BJ (cell line): ENCODE measurements around the gene ARHGAP31. TPM values are rescaled to one million over a fixed set of nuclear protein-coding genes. Genes with fewer than 3 reads are reported as not detected.

ENCODE experiments used
- CTCF ChIA-PET: fragments of 350-600 bp; formaldehyde crosslinking; extraction: SDS; loops from one replicate; lab custom pipeline; 2021; ENCODE audit warnings: antibody characterized with exemption, inconsistent platforms; lab: Yijun Ruan, JAX
- POLR2A ChIA-PET: fragments of 300-600 bp; sonication (Branson Sonifier 250); formaldehyde crosslinking; extraction: SDS; loops from one replicate; lab custom pipeline; 2021; ENCODE audit warnings: antibody characterized with exemption; lab: Charles Lee
- DNase-seq: peaks from one replicate; pipeline ENCODE4 v3.0.0-alpha.2; 2011; ENCODE audit warnings: low read depth
- H3K27me3 ChIP-seq: 2 replicates; pipeline ENCODE4 v1.6.0; 2011; ENCODE audit warnings: low read length; ENCODE audit not compliant: control insufficient read depth, insufficient read depth
- H3K36me3 ChIP-seq: 2 replicates; pipeline ENCODE4 v1.5.1; 2011; ENCODE audit warnings: low read length; ENCODE audit not compliant: control insufficient read depth, insufficient read depth
- H3K4me3 ChIP-seq: 2 replicates; pipeline ENCODE4 v1.5.1; 2011; ENCODE audit warnings: low read depth, mild to moderate bottlenecking, control low read depth, low read length
- CTCF ChIP-seq: IDR thresholded peaks from 2 replicates; pipeline ENCODE4 v1.5.1; 2011; ENCODE audit warnings: low read depth, mild to moderate bottlenecking, control low read depth, inconsistent platforms, low read length, moderate library complexity; ENCODE audit not compliant: insufficient read depth
- polyA plus RNA-seq: library from polyadenylated mRNA; depleted of rRNA; stranded (reverse); fragments of >200 nt; gene quantifications from 2 replicates; pipeline ENCODE4 v1.2.3, GENCODE V29; 2011

ARHGAP31 gene
- polyA plus RNA-seq, 1 experiment = 19.4 TPM

- H3K36me3 ChIP-seq = no peaks in the 10 kb centered on the region; the same call in 1 of the 2 replicates
- no peak overlapping the region for H3K4me3 ChIP-seq
- no peak for TF ChIP-seq CTCF
- POLR2A ChIA-PET = no interaction called here
- H3K27me3 ChIP-seq = no peaks in the 10 kb centered on the region
- no peak for DNase-seq
- CTCF ChIA-PET = no interaction called here
Observed at GRCh38 chr3:119408243-119408950, 114.2 kb downstream of the ARHGAP31 start.

GRCh38 chr3:119409844-119410243 is 115.7 kb downstream of the ARHGAP31 start:
- H3K4me3 ChIP-seq = no peak overlapping the region
- ChIA-PET POLR2A (no interaction called here), CTCF (interaction anchor here (1.3 kb wide), 1 partner anchor 135 kb away, joined by 3 read pairs; no protein-coding TSS in a partner anchor)
- DNase-seq = no peak
- no peak for TF ChIP-seq CTCF
- peaks cover 3% of the 10 kb centered on the region for H3K36me3 ChIP-seq
- no peaks in the 10 kb centered on the region for H3K27me3 ChIP-seq

- TF ChIP-seq CTCF = no peak
- CTCF ChIA-PET = no interaction called here
- POLR2A ChIA-PET = no interaction called here
- H3K27me3 ChIP-seq = no peaks in the 10 kb centered on the region
- no peak overlapping the region for H3K4me3 ChIP-seq
- peaks cover 9% of the 10 kb centered on the region for H3K36me3 ChIP-seq
- DNase-seq = no peak
Observed at GRCh38 chr3:119413603-119414280, 119.6 kb downstream of the ARHGAP31 start.

- CTCF ChIA-PET = interaction anchor here (1.3 kb wide), 1 partner anchor 36 kb away, joined by 4 read pairs; no protein-coding TSS in a partner anchor
- Histone ChIP-seq H3K36me3 (peaks cover 9% of the 10 kb centered on the region), H3K4me3 (no peak overlapping the region), H3K27me3 (no peaks in the 10 kb centered on the region)
- POLR2A ChIA-PET = interaction anchor here (0.7 kb wide), 1 partner anchor 430 kb away, joined by 4 read pairs; no protein-coding TSS in a partner anchor
- no peak for DNase-seq
- no peak for TF ChIP-seq CTCF
Observed at GRCh38 chr3:119416873-119417272, 122.7 kb downstream of the ARHGAP31 start.

- CTCF ChIA-PET = interaction anchor here (1.3 kb wide), 1 partner anchor 35 kb away, joined by 4 read pairs; no protein-coding TSS in a partner anchor
- POLR2A ChIA-PET = no interaction called here
- H3K4me3 ChIP-seq = no peak overlapping the region
- DNase-seq = no peak
- H3K36me3 ChIP-seq = peaks cover 9% of the 10 kb centered on the region
- TF ChIP-seq CTCF = no peak
- H3K27me3 ChIP-seq = no peaks in the 10 kb centered on the region
Observed at GRCh38 chr3:119417771-119418512, 123.8 kb downstream of the ARHGAP31 start.
